WERI-Rb-1 (cell line): ENCODE results near the gene SORCS1.

ENCODE experiments used
- DNase-seq: peaks from one replicate; pipeline ENCODE4 v3.0.0-alpha.2; 2020
- H3K27ac ChIP-seq: fragments of 250-450 bp; sonication (Bioruptor Pico); 2 replicates; pipeline ENCODE4 v1.5.1; 2020; ENCODE audit warnings: mild to moderate bottlenecking, moderate library complexity
- H3K27me3 ChIP-seq: fragments of 250-450 bp; sonication (Bioruptor Pico); 2 replicates; pipeline ENCODE4 v1.5.1; 2021; ENCODE audit warnings: mild to moderate bottlenecking, low read depth, moderate library complexity; ENCODE audit not compliant: insufficient read depth, severe bottlenecking
- H3K36me3 ChIP-seq: fragments of 250-450 bp; sonication (Bioruptor Pico); 2 replicates; pipeline ENCODE4 v1.5.1; 2020; ENCODE audit warnings: mild to moderate bottlenecking, moderate library complexity
- H3K4me3 ChIP-seq: 2 replicates; pipeline ENCODE4 v1.5.1; 2011; ENCODE audit warnings: low read depth, mild to moderate bottlenecking, control low read depth, low read length
- H3K9me3 ChIP-seq: fragments of 250-450 bp; sonication (Bioruptor Pico); 2 replicates; pipeline ENCODE4 v1.5.1; 2021; ENCODE audit warnings: mild to moderate bottlenecking, moderate library complexity; ENCODE audit not compliant: severe bottlenecking
- TF ChIP-seq, protein P1 (sequence below): IDR thresholded peaks from 2 replicates; pipeline ENCODE4 v1.5.1; 2011; ENCODE audit warnings: low read depth, mild to moderate bottlenecking, control low read depth, inconsistent platforms, low read length

The SORCS1 gene

DNA sequence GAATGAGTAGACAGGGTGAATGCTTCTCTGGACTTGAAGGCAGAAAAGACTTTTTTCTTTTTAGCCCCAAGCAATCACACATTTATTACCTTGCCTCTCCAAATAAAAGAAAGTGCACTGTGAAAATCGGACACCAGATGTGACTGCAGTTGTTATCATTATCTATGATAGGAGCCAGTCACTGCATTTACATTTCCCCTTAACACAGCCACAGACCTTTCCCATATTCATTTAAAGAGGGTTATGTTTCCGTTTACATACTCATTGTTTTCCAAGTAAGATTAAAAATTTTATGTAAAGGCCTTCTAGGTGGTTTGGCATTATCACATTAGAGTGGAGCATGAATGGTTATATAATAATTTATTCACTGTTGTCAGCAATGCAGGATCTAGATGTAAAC lies 586.8 kb downstream of the SORCS1 start:
- Histone ChIP-seq H3K4me3 (no peak overlapping the region), H3K9me3 (no peaks in the 10 kb centered on the region), H3K27ac (no peak overlapping the region), H3K27me3 (no peaks in the 10 kb centered on the region), H3K36me3 (no peaks in the 10 kb centered on the region)
- no peak for DNase-seq
- TF ChIP-seq, protein P1, sequence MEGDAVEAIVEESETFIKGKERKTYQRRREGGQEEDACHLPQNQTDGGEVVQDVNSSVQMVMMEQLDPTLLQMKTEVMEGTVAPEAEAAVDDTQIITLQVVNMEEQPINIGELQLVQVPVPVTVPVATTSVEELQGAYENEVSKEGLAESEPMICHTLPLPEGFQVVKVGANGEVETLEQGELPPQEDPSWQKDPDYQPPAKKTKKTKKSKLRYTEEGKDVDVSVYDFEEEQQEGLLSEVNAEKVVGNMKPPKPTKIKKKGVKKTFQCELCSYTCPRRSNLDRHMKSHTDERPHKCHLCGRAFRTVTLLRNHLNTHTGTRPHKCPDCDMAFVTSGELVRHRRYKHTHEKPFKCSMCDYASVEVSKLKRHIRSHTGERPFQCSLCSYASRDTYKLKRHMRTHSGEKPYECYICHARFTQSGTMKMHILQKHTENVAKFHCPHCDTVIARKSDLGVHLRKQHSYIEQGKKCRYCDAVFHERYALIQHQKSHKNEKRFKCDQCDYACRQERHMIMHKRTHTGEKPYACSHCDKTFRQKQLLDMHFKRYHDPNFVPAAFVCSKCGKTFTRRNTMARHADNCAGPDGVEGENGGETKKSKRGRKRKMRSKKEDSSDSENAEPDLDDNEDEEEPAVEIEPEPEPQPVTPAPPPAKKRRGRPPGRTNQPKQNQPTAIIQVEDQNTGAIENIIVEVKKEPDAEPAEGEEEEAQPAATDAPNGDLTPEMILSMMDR: no peak

DNA sequence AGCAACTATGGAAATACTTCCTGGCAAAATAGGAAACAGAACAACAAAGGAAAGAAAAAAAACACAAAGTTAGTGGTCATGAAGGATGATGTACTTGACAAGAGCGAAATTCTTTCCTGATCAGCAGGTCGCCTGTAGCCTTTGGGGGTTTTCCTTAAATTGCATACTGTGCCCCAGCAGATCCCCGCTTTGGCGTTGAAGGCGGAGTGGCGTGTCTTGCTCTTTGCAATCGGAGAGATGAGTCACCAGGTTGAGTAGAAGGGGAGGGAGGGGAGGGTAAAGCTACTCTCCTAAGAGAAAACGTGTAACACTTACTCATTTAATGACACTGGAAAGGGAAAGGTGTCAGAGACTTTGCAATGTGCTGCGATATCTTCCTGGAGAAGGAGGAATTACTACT lies 587.2 kb downstream of the SORCS1 start:
- Histone ChIP-seq H3K4me3 (no peak overlapping the region), H3K36me3 (no peaks in the 10 kb centered on the region), H3K27me3 (no peaks in the 10 kb centered on the region), H3K9me3 (no peaks in the 10 kb centered on the region), H3K27ac (no peak overlapping the region)
- DNase-seq: no peak
- TF ChIP-seq, protein P1: no peak

DNA sequence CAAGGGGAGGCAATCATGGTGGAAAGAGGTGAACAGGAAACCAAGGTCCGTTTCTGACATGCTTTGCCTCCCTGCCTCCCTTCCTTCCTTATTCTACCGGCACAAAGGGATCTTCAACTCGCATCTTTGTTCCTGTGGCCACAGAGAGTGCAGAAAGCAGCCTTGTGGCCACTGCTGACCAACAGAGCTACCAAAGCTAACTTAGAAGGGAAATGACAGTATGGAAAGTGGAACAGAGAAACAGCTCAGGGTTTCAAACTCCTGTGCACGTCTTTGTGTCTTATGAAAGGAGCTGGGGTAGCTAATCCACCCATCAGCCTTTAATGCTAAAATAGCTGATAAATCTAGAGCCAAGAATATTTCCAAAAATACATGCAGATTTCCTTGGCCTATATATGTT lies 588.0 kb downstream of the SORCS1 start:
- DNase-seq: no peak
- no peak overlapping the region for H3K4me3 ChIP-seq
- TF ChIP-seq, protein P1: no peak

DNA sequence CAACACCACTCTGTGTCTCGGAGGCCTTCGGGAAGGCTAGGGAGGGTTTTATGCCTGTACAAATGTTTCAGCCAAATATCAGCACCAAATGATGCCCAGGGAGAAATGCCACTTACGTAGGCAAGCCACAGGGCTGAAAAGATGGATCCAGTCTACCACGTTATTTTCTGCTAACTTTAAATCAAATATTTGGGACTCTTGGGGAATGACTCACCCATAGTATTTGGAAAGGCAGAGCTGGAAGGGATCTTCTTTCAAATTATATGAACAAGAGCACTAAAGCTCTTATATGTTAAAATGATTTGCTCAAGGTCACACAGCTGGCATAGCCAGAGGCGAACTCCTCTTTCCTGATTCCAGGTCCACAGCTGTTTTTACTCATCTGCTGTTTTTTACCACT lies 591.4 kb downstream of the SORCS1 start:
- Histone ChIP-seq H3K36me3 (no peaks in the 10 kb centered on the region), H3K9me3 (no peaks in the 10 kb centered on the region), H3K27ac (no peak overlapping the region), H3K4me3 (no peak overlapping the region), H3K27me3 (no peaks in the 10 kb centered on the region)
- TF ChIP-seq, protein P1: no peak
- DNase-seq: no peak

More for the DNA sequence above, 588.0 kb downstream of the SORCS1 start:
- Histone ChIP-seq H3K9me3 (no peaks in the 10 kb centered on the region), H3K27me3 (no peaks in the 10 kb centered on the region), H3K27ac (no peak overlapping the region), H3K36me3 (no peaks in the 10 kb centered on the region)

DNA sequence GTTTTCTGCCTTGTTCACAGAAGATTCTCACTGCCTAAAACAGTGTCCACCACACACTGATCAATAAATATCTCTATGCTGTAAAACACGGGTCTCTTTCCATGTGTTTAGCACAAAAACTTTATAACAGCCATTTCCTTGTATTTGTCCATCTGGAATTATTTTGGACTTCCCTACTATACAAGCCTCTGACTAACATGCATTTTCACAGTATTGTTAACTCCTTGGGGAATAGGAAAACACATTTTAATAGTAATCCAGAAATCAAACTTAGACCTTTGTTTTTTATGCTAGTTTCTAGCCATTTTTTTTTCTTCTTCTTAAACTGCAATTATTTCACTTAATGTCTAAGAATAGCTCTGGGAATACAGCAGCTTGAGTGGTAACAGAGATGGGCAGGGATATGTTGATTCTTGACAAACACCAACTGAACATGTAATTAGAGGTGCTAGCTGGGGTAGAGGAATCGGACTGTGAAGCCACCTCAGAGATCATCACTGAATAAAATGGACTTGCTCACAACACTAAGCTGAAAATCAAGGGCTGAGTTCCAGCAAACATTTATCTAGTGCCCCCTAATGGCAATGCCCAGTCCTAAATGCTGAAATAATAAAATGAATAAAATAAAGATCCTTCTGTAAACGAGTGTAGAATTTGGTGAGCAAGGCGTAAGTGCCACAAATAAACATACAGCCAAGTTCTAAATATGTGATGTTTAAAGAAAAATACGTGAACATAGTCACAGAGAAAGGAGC lies 593.1 kb downstream of the SORCS1 start:
- Histone ChIP-seq H3K9me3 (no peaks in the 10 kb centered on the region), H3K36me3 (no peaks in the 10 kb centered on the region), H3K27me3 (no peaks in the 10 kb centered on the region), H3K4me3 (no peak overlapping the region), H3K27ac (no peak overlapping the region)
- TF ChIP-seq, protein P1: peak; percentile 59
- DNase-seq: peak; percentile 16

DNA sequence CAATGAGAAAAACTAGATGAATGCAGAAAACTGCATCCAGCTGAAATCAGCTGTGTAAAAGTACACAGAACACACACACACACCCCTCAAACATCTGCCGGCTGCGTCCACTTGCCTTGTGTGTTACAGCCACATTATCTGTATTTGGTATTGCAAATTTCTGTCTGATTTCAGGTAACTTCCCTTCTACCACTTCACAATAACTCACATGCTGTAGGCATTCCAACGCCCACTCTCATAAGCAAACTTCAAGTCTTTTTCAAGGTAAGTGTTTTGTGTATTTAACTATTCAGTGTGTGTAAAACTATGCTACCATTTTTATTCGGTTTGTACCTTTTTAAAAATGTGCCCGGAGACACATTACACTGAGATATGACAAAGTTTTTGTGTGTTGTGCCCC lies 594.2 kb downstream of the SORCS1 start:
- TF ChIP-seq, protein P1: no peak
- no peaks in the 10 kb centered on the region for H3K27me3 ChIP-seq
- no peak overlapping the region for H3K4me3 ChIP-seq
- DNase-seq: no peak
- H3K27ac ChIP-seq: no peak overlapping the region
- no peaks in the 10 kb centered on the region for H3K36me3 ChIP-seq
- H3K9me3 ChIP-seq: no peaks in the 10 kb centered on the region
